ENCODE results near the gene TTC21B.

DNA sequence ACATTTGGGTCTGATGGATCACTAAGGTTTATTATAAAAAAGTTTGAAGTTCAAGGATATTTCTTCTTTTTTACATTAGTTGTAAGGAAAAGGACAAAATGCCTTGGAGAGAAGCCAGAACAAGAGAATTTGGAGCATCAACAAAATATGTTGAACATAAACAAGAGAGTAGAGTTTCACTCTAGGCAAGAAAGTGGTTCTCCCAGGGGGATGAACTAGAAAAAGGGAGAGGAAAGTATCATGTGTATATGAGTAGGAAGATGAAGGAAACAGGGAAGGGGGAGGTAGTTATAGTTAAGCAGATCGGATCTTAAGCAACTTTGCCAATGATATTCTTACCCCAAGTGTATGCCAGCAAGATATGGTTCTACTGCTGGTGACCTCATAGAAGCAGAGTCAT lies 95.7 kb downstream of the TTC21B start:
- TF ChIP-seq SP1 (IDR thresholded peaks at IDR 0.05) (no peak), TARDBP (IDR thresholded peaks at IDR 0.05) (no peak), FOXA1 (IDR thresholded peaks at IDR 0.05) (no peak), ZNF384 (IDR thresholded peaks at IDR 0.05) (no peak), PKNOX1 (IDR thresholded peaks at IDR 0.05) (no peak), ARNT (IDR thresholded peaks at IDR 0.05) (no peak), BHLHE40 (IDR thresholded peaks at IDR 0.05; ENCODE audit: borderline replicate concordance) (no peak), L3MBTL2 (conservative IDR thresholded peaks at IDR 0.05) (no peak), FOXK2 (IDR thresholded peaks at IDR 0.05) (no peak)
